Measurements from ENCODE around the gene LRRC41.

LRRC41 gene

DNA sequence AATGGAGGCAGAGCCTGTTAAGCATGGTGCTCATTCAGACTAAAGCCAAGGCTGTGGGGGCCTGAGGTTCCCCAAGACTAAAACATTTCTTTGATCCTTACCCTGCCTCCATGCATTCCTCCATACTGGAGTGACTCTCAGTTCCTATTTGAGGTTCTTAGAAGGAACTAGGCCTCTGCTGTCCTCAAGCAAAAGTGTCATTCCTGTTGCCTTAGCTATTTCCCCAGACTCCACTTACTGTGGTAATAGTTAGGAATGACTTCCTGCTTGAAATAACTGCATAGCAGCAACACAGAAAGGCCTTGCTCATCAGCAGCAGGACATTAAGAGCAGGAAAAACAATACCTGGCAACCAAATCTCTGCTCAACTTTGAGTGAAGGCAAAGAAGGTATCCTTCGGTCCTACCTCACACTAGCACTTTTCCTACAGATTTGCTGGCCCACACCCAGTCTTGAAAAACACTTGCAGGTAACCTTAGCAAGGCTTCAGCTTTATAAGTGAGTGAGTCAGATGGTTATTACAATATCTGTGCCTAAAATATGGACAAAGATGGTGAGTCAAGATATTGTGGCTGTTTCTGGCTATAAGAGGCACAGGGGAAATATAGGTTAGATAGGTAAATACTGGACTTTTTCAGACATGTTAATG, 14.8 kb downstream of the LRRC41 start:
- no peak for DNase-seq (ENCODE audit: low read depth in 1 of 2, low spot score in 1 of 2)

DNA sequence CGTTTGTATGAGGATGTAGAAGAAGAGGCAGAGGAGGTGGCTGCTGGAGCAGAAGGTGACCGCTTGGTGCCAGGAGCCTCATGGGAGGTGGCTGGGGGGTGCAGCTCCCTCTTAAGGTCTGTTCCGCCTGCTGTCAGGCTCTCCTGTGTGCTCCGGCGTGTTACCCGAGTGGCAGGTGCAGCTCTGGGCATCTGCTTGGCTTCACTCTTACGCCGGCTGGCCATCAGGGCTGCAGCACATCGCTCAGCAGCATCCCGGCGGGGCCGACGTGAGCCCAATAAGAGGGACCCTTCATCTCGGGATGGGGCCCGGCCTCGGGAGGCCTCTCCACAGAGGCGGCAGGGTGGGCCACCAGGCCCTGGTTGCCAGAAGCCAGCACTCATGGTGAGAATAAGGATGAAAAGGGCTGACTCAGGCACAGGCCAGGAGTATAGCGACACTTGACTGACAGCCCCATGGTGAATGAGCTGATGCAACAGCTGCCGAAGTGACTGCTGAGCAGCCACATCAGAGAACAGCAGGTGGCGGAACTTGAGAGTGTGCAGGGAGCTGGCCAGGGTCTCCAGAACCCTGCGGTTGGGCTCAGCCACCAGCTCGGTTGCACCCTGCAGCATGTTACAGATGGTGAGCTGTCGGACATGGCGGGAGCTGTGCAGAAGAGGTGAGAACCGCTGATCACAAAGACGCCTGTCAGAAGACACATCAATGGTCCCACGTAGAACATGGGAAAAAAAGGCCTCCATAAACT, 17.5 kb downstream of the LRRC41 start:
- no peak for DNase-seq (ENCODE audit: low read depth in 1 of 2, low spot score in 1 of 2)

DNA sequence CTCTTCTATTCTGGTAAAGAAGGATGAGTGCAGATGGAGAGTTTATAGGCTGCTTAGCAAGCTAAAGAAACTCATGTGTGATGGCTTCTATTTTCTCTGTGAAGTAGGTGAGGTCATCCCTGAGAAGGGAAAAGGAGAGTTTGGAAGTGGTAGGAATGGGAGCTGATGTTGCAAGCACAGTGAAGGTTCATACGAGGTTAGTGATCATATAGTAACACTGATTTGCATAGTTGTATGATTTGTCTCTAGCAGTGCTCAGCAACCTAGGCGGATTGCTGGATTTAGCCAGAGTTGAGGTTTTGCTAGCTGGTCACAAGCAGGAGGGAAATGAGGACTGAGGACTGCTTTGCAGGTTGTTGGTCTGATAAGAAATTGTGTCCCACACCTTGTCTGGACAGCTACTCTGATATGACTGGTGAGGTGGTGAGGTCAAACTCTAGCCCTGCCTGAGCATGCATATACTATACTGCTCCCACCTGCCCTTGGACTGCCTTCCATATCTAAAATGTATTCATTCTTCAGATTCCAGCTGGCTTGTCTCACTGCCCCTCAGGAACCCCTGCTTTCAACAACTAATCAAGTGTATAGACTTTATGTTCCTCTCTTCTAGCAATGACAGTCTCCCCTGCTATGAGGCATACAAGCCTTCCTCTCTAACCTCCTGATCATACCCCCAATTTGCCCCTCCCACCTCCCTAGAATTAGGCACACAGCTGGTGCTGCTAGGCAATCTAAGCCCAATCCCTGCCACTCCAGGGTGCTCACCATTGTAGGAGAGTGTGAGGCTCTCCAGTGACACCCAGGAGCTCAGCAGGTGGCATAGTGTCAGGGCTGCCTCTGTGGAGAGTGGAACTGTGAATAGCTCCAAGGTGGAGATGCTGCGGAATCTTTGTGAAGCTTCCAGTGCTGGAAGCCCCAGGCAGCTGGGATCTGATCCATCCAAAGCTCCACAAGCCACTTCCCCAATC, 18.5 kb downstream of the LRRC41 start:
- DNase-seq (ENCODE audit: low read depth in 1 of 2, low spot score in 1 of 2) = no peak

DNA sequence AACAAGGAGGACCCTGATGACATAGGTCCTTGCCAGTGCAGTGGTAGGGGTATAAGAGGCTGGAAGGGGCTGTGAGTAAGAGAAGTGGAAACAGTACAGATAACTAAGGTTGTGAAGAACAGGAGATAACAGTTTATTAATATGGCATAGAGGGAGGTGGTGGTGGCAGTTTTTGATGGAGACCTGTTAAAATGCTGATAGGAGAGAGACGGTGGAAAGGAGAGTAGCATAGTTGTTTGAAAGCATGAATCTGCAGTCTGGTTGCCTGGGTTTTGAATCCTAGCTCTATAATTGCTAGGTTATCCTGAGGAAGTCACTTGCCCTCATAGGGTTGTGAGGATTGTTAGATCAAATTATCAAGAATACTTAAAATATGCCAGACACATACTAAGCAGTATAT, 19.4 kb downstream of the LRRC41 start:
- no peak for DNase-seq (ENCODE audit: low read depth in 1 of 2, low spot score in 1 of 2)

DNA sequence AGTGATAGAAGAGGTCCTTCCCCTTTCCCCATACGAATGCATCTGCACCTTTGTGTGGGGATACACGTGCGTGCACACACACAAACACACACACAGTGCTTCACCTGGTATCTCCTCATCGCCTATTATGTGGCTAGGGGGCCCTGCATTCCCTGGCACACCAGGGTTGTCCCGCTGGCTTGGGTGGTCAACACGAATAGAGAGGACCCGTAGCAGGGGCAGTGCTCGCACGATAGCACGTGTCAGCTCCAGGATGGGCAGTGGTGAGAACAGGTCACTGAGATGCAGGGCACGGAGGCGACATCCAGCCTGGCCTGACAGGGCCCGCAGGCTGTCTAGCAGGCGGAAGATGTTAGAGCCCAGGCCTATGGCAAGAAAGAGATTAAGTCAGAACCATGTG, 22.4 kb downstream of the LRRC41 start:
- no peak for DNase-seq (ENCODE audit: low read depth in 1 of 2, low spot score in 1 of 2)

- DNase-seq (ENCODE audit: low read depth in 1 of 2, low spot score in 1 of 2) = no peak
Measured at GRCh38 chr1:46280092-46280491, 23.3 kb downstream of the LRRC41 start.

DNA sequence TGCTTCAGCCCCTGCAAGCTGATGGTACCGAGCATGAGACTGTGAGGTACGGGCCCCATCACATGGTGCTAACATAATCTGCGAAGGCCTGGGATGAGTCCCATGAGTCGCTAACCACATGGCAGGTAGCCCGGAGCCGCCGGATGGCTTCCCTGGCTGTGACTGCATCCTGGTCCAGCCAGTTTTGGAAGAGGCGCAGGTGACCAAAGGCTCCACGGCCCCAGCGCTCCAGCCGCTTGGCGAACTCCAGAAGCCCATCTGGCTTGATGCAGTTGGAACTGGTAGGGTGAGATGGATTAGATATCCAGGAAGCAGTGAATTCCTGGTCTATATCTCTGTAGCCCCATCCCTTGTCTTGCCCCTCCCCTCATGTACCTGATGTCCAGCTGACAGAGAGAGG, 24.6 kb downstream of the LRRC41 start:
- DNase-seq (ENCODE audit: low read depth in 1 of 2, low spot score in 1 of 2) = no peak

GRCh38 chr1:46277658-46278373, 25.6 kb downstream of the LRRC41 start:
- no peak for DNase-seq (ENCODE audit: low read depth in 1 of 2, low spot score in 1 of 2)

DNA sequence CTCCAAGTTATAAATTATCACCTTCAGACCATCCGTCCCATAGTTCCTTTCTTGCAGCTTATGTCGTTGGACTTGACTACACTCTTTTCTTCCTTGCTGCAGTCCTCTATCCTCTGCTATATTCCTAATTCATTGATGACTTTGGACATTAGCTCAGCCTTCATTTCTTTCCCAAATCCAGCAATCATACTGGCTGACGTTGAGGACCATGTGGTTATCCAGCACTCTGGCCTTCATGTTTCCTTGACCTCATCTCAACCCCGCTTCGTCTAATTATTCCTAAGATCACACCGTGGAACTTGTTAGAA, 28.4 kb downstream of the LRRC41 start:
- no peak for DNase-seq (ENCODE audit: low read depth in 1 of 2, low spot score in 1 of 2)

GRCh38 chr1:46274225-46275029, 29.0 kb downstream of the LRRC41 start:
- DNase-seq (ENCODE audit: low read depth in 1 of 2, low spot score in 1 of 2) = no peak

DNA sequence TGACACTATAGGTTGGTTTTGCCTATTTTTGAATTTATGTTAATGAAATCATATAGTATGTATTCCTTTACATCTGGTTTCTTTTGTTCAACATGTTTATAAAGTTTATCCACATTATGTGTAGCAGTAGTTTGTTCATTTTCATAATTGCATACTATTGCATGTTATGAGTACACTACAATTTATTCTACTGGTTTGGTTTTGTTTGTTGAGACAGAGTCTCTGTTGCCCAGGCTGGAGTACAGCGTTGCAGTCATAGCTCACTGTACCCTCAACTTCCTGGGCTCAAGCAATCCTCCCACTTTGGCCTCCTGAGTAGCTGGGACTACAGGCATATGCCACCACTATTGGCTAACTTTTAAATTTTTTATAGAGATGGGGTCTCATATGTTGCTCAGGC, 34.8 kb downstream of the LRRC41 start:
- DNase-seq (ENCODE audit: low read depth in 1 of 2, low spot score in 1 of 2) = no peak

DNA sequence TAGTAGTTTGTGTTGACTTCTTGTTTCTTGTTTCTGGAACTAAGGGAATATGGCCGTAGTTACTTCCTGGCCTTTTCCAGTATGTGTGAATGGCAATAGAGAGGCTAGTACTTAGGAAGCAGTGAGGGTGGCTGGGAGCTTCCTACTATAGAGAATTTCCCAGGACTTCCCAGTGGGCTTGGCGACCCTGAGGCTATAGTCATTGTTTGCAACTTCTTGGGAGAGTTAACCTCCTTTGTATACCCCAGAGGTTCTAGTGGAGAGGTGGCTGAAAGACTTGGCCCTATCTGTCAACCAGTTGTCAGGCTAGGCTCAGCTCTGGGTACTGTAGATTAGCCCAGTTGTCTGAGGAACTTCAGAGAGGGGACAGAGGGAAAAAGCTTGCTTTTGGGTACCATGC, 40.3 kb downstream of the LRRC41 start:
- no peak for DNase-seq (ENCODE audit: low read depth in 1 of 2, low spot score in 1 of 2)

DNA sequence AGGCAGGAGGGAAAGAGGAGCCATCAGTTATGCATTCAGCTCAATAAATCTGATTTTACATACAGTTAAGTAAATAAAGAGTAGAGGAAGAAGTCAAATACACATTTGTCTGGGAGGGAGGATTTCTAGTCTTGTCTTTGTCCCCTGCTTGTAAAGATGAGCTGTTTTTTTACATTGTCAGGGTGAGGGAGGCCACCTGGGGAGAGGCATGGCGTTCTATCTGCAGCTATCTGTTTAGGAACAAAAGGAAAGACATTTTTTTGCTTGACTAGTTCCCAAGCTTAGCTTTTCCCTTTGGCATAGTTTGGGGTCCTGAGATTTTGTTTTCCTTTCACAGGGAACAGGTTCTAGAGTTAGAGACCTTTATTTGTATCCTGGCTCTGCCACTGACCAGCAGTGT, 40.9 kb downstream of the LRRC41 start:
- DNase-seq (ENCODE audit: low read depth in 1 of 2, low spot score in 1 of 2) = no peak

- no peak for DNase-seq (ENCODE audit: low read depth in 1 of 2, low spot score in 1 of 2)
Measured at GRCh38 chr1:46256523-46256922, 46.9 kb downstream of the LRRC41 start.

GRCh38 chr1:46254668-46255067, 48.7 kb downstream of the LRRC41 start:
- DNase-seq (ENCODE audit: low read depth in 1 of 2, low spot score in 1 of 2) = no peak

DNA sequence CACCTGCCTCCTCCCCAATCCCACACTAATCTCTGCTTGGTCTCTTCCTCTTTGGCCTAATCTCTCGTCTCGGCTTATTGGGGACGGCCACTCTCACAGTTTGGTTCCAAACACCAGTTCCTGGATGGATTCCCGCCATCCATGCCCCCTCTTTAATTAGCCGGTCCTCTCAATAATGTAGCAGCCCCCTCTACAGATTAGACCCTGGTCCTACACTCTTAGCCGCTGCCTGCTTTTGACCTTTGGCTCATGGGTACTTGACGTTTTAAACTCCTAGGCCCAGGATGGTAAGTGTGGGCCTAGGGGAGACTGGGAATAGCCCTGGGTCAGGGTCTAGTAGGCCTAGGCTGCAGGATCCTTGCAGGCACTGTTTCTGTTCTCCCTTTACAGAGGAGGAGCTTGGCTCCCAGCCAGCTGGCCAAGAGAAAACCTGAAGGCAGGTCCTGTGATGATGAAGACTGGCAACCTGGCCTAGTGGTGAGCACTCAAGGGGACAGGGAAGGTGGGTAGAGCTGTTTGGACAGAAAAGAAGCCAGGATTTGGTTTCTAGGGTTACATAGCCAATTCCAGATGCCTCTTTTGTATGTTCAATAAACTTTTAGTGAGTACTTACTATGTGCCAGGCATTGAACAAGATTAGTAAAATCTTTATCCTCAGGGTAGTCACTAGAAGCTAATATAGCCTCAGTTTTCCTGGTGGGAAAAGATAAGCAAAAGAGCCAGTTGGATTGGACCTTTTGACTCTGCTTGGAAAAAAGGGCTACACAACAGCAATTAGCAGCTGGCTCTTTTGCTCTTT, 55.1 kb downstream of the LRRC41 start:
- no peak for DNase-seq (ENCODE audit: low read depth in 1 of 2, low spot score in 1 of 2)

DNA sequence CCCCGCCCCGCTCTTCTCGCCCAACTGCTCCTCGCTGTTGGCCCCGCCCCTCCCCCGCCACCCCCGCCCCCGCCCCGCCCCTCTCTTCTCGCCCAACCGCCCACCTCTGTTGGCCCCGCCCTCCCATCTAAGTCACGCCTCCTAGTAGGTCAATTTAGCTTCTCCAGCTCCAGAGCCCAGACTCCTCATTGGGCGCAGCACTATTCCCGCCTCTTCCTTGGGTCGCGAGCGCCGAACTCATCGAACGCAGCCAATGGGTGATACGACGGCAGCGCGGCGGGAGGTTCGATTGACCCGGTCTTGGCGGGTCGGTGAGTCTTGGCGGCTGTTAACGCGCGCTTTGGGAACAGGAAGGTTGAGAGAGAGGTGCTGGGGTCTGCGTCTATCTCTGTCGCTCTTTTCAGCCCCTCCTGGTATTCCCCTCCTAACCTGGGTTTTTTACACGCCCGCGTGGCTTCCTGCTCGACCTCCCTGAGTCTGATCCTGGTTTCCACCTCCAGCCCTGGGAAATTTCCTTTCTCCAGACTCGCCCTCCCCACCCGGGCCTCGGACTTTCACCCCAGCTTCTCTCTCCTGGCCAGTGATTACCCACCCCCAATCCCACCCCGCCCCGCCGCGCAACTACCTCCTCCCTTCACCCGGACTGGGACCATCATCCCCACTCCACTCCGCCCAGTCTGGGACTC, 55.8 kb downstream of the LRRC41 start, which contains the start of gene RAD54L:
Gene RAD54L, plus strand, starts transcription at position 328 of the 686 bp plus-strand sequence. CDS start 643 bp downstream, outside the sequence.
- peak; percentile 90 to 96 for DNase-seq (ENCODE audit: low read depth in 1 of 2, low spot score in 1 of 2)

- peak in 1 of 2 donors; percentile 52 for DNase-seq (ENCODE audit: low read depth in 1 of 2, low spot score in 1 of 2)
Measured at GRCh38 chr1:46246548-46247435, 56.6 kb downstream of the LRRC41 start.
